C4-2B (cell line): Measurements from ENCODE around the gene PAGR1.

Experiments
- ZFX ChIP-seq: fragments of 450-650 bp; IDR thresholded peaks from 2 replicates; pipeline ENCODE4 v1.6.1; 2017
- TF ChIP-seq, protein P1 (sequence below): fragments of 450-650 bp; conservative IDR thresholded peaks from 2 replicates; pipeline ENCODE4 v1.5.1; 2017; ENCODE audit warnings: mild to moderate bottlenecking

DNA sequence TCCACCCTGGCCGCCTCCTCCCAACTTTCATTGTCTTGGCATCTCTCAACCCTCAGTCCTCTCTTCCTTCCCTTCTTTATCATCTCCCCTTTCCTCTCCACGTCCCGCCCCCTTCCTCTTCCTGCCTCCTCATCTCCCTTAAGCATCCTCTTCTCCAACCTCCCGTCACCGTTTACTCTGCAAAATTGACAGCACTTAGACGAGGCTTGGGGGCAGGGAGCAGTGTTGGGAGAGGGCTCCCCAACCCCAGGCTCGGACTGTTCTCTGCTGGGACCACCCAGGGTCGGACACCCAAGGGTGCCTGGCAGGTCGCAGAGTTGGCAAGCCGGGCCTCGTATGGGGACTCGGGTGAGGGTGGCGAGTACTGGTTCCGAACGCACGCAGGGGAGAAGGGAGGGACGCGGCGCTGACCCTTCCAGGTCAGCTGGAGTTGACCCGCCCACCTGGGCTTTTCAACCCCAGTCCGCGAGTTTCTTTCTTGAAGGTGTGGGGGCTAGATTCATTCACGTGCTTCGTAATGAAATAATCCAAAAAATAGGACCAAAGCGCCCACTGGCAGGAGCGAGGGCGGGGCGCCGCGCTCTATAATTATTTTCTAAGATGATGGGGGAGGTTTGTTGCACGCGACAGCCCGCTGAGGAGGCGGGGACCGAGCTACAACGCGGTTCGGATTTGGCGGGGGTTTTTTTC lies 775 bp upstream of the PAGR1 start:
- TF ChIP-seq, protein P1, sequence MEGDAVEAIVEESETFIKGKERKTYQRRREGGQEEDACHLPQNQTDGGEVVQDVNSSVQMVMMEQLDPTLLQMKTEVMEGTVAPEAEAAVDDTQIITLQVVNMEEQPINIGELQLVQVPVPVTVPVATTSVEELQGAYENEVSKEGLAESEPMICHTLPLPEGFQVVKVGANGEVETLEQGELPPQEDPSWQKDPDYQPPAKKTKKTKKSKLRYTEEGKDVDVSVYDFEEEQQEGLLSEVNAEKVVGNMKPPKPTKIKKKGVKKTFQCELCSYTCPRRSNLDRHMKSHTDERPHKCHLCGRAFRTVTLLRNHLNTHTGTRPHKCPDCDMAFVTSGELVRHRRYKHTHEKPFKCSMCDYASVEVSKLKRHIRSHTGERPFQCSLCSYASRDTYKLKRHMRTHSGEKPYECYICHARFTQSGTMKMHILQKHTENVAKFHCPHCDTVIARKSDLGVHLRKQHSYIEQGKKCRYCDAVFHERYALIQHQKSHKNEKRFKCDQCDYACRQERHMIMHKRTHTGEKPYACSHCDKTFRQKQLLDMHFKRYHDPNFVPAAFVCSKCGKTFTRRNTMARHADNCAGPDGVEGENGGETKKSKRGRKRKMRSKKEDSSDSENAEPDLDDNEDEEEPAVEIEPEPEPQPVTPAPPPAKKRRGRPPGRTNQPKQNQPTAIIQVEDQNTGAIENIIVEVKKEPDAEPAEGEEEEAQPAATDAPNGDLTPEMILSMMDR, result no peak
- TF ChIP-seq ZFX, result no peak
